Neural cell (in vitro differentiated cells): ENCODE results near the gene SUMF1. TPM values are rescaled to one million over a fixed set of nuclear protein-coding genes. Genes with fewer than 3 reads are reported as not detected.

Experiments
- H2AFZ ChIP-seq: fragments of 200-600, 300-800 bp; sonication (generic), shearing (Covaris generic); 2 replicates; pipeline ENCODE4 v1.6.0; 2014; ENCODE audit warnings: low read depth, mild to moderate bottlenecking, antibody characterized with exemption, low read length, moderate library complexity
- H3F3A ChIP-seq: fragments of 200-600 bp; shearing (Covaris generic); 2 replicates; pipeline ENCODE4 v1.6.1; 2016; ENCODE audit warnings: mild to moderate bottlenecking, moderate library complexity, mixed read lengths, antibody characterized with exemption, low read length; ENCODE audit not compliant: insufficient read depth, poor library complexity, severe bottlenecking
- H3K27ac ChIP-seq: fragments of 200-600, 300-800 bp; sonication (generic), shearing (Covaris generic); 2 replicates; pipeline ENCODE4 v1.5.1; 2014; ENCODE audit warnings: mild to moderate bottlenecking, low read length, moderate library complexity
- H3K27me3 ChIP-seq: fragments of 300-800, 200-600 bp; sonication (generic), shearing (Covaris generic); 2 replicates; pipeline ENCODE4 v1.6.0; 2014; ENCODE audit warnings: mild to moderate bottlenecking, low read depth, low read length, moderate library complexity; ENCODE audit not compliant: insufficient read depth
- H3K36me3 ChIP-seq: fragments of 300-800, 200-600 bp; sonication (generic), shearing (Covaris generic); 2 replicates; pipeline ENCODE4 v1.5.1; 2014; ENCODE audit warnings: mild to moderate bottlenecking, antibody characterized with exemption, low read length, moderate library complexity; ENCODE audit not compliant: insufficient read depth
- H3K4me2 ChIP-seq: fragments of 300-800, 200-600 bp; sonication (generic), shearing (Covaris generic); 2 replicates; pipeline ENCODE4 v1.6.0; 2014; ENCODE audit warnings: mild to moderate bottlenecking, low read length
- H3K4me3 ChIP-seq: fragments of 300-800, 200-600 bp; sonication (generic), shearing (Covaris generic); 2 replicates; pipeline ENCODE4 v1.5.1; 2014; ENCODE audit warnings: mild to moderate bottlenecking, low read length, moderate library complexity
- H3K79me2 ChIP-seq: fragments of 200-600 bp; shearing (Covaris generic); replicated peaks from 2 replicates; pipeline ENCODE4 v1.6.0; 2014; ENCODE audit warnings: mild to moderate bottlenecking, low read length, moderate library complexity; ENCODE audit not compliant: insufficient read depth
- H3K9ac ChIP-seq: fragments of 300-800, 200-600 bp; sonication (generic), shearing (Covaris generic); 2 replicates; pipeline ENCODE4 v1.6.1; 2016; ENCODE audit warnings: mild to moderate bottlenecking, low read length, mixed read lengths
- H3K9me2 ChIP-seq: fragments of 200-600 bp; shearing (Covaris generic); 2 replicates; pipeline ENCODE4 v1.6.1; 2016; ENCODE audit warnings: mild to moderate bottlenecking, low read length, mixed read lengths; ENCODE audit not compliant: insufficient read depth
- H3K9me3 ChIP-seq: fragments of 200-600, 300-800 bp; sonication (generic), shearing (Covaris generic); 2 replicates; pipeline ENCODE4 v1.6.1; 2016; ENCODE audit warnings: mild to moderate bottlenecking, mixed run types, low read length, moderate library complexity, mixed read lengths
- H4K20me1 ChIP-seq: fragments of 200-600 bp; shearing (Covaris generic); 2 replicates; pipeline ENCODE4 v1.6.1; 2016; ENCODE audit warnings: mild to moderate bottlenecking, mixed run types; ENCODE audit not compliant: insufficient read depth
- CTCF ChIP-seq: fragments of 450-650 bp; IDR thresholded peaks from 2 replicates; pipeline ENCODE4 v1.5.1; 2014; ENCODE audit warnings: antibody characterized with exemption, mild to moderate bottlenecking, moderate library complexity; ENCODE audit not compliant: poor library complexity, severe bottlenecking
- EP300 ChIP-seq: fragments of 450-650 bp; conservative IDR thresholded peaks from 2 replicates; pipeline ENCODE4 v1.6.1; 2014; ENCODE audit warnings: antibody characterized with exemption, mild to moderate bottlenecking, moderate library complexity; ENCODE audit not compliant: poor library complexity, severe bottlenecking
- EZH2 ChIP-seq: fragments of 200-600, 300-800 bp; shearing (Covaris generic), sonication (generic); IDR thresholded peaks from 2 replicates; pipeline ENCODE4 v1.6.1; 2014; ENCODE audit warnings: antibody characterized with exemption, low read length, borderline replicate concordance, mild to moderate bottlenecking; ENCODE audit not compliant: insufficient read depth, poor library complexity, severe bottlenecking
- MXI1 ChIP-seq: fragments of 450-650 bp; conservative IDR thresholded peaks from 2 replicates; pipeline ENCODE4 v1.6.1; 2014; ENCODE audit warnings: antibody characterized with exemption, mild to moderate bottlenecking; ENCODE audit not compliant: poor library complexity, severe bottlenecking
- POLR2AphosphoS5 ChIP-seq: IDR thresholded peaks from 2 replicates; pipeline ENCODE4 v1.6.1; 2012
- RAD21 ChIP-seq: fragments of 450-650 bp; conservative IDR thresholded peaks from 2 replicates; pipeline ENCODE4 v1.6.1; 2014; ENCODE audit warnings: antibody characterized with exemption, mild to moderate bottlenecking, moderate library complexity
- SMC3 ChIP-seq: fragments of 450-650 bp; conservative IDR thresholded peaks from 2 replicates; pipeline ENCODE4 v1.6.1; 2014; ENCODE audit warnings: antibody characterized with exemption, mild to moderate bottlenecking, moderate library complexity; ENCODE audit not compliant: poor library complexity
- TAF1 ChIP-seq: IDR thresholded peaks from 2 replicates; pipeline ENCODE4 v1.6.1; 2012; ENCODE audit warnings: low read depth
- polyA plus RNA-seq: library from polyadenylated mRNA; depleted of rRNA; stranded (reverse); fragments of >200 nt; gene quantifications from 2 replicates; pipeline ENCODE4 v1.2.3, GENCODE V29; 2014
- TF ChIP-seq, protein P1 (sequence below): IDR thresholded peaks from 2 replicates; pipeline ENCODE4 v1.6.1; 2012; ENCODE audit warnings: borderline replicate concordance

SUMF1 gene
- polyA plus RNA-seq, 1 donor from 2014 or later = 3.6 TPM

DNA sequence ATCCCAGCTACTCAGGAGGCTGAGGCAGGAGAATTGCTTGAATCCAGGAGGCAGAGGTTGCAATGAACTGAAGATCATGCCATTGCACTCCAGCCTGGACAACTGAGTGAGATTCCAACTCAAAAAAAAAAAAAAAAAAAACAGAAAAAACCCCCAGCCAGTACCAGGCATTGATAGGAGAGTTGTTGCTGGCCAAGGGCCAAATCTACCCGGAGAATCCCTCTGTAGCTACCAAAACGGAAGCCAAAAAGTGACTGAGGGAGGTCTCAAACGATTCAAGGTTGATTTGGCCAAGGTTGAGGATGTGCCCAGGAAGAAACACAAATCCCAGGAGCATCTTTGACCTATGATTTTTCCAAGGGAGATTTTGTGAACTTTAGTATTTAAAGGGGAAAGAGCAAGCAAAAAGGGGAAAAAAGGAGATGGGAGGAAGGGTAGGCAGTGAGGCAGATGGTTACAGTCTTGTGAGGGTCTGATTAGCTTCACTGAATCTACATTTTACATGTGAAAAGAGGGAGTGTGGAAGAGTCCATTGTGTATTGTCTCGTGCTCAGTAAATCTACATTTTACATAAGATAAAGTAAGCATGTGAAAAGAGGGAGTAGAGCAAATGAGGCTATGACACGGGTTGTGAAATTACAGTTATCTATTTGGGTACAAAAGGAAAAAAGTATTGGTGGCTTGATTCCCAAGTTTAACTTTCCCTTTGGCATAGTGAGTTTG is 131.1 kb downstream of the SUMF1 start:
- TF ChIP-seq TAF1 (no peak), SMC3 (no peak), EP300 (no peak), POLR2AphosphoS5 (no peak), RAD21 (no peak), CTCF (no peak), EZH2 (no peak), MXI1 (no peak)
- TF ChIP-seq, protein P1, sequence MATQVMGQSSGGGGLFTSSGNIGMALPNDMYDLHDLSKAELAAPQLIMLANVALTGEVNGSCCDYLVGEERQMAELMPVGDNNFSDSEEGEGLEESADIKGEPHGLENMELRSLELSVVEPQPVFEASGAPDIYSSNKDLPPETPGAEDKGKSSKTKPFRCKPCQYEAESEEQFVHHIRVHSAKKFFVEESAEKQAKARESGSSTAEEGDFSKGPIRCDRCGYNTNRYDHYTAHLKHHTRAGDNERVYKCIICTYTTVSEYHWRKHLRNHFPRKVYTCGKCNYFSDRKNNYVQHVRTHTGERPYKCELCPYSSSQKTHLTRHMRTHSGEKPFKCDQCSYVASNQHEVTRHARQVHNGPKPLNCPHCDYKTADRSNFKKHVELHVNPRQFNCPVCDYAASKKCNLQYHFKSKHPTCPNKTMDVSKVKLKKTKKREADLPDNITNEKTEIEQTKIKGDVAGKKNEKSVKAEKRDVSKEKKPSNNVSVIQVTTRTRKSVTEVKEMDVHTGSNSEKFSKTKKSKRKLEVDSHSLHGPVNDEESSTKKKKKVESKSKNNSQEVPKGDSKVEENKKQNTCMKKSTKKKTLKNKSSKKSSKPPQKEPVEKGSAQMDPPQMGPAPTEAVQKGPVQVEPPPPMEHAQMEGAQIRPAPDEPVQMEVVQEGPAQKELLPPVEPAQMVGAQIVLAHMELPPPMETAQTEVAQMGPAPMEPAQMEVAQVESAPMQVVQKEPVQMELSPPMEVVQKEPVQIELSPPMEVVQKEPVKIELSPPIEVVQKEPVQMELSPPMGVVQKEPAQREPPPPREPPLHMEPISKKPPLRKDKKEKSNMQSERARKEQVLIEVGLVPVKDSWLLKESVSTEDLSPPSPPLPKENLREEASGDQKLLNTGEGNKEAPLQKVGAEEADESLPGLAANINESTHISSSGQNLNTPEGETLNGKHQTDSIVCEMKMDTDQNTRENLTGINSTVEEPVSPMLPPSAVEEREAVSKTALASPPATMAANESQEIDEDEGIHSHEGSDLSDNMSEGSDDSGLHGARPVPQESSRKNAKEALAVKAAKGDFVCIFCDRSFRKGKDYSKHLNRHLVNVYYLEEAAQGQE = no peak
- H3K9me3 ChIP-seq = no peaks in the 10 kb centered on the region
- no peaks in the 10 kb centered on the region for H3K36me3 ChIP-seq
- no peak overlapping the region for H3K4me3 ChIP-seq
- no peak overlapping the region for H3K27ac ChIP-seq
- no peaks in the 10 kb centered on the region for H3F3A ChIP-seq
- no peak overlapping the region for H3K9ac ChIP-seq
- no peak overlapping the region for H2AFZ ChIP-seq
- no peaks in the 10 kb centered on the region for H3K79me2 ChIP-seq
- no peak overlapping the region for H3K4me2 ChIP-seq
- no peaks in the 10 kb centered on the region for H4K20me1 ChIP-seq
- H3K9me2 ChIP-seq = no peaks in the 10 kb centered on the region
- no peaks in the 10 kb centered on the region for H3K27me3 ChIP-seq

DNA sequence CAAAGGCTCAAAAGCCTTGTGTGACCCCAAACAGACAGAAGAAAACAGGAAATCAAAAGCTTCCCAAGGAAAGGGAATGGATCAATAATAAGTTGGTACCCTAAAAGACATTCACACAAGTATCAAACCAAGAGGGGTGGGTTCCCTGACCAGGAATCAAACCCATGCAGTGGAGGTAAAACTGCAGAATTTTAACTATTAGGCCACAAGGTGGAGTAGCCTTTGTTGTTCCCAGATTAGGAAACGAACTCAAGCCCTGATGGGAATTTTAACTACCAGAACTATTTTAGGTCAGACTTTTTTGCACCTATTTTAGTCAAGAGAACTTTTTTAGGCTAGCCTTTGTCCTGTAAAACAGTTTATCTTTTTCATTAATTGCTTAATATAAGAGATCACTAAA is 132.5 kb downstream of the SUMF1 start:
- Histone ChIP-seq H3K9me3 (no peaks in the 10 kb centered on the region), H3F3A (no peaks in the 10 kb centered on the region), H2AFZ (no peak overlapping the region), H4K20me1 (no peaks in the 10 kb centered on the region), H3K36me3 (no peaks in the 10 kb centered on the region), H3K27me3 (no peaks in the 10 kb centered on the region), H3K4me3 (no peak overlapping the region), H3K79me2 (no peaks in the 10 kb centered on the region), H3K4me2 (no peak overlapping the region), H3K9me2 (no peaks in the 10 kb centered on the region), H3K27ac (no peak overlapping the region), H3K9ac (no peak overlapping the region)
- TF ChIP-seq SMC3 (no peak), CTCF (no peak), MXI1 (no peak), EZH2 (no peak), RAD21 (no peak), TAF1 (no peak), POLR2AphosphoS5 (no peak), EP300 (no peak)
- TF ChIP-seq, protein P1 = no peak
